ENCODE data around the gene DTX3L. TPM values are rescaled to one million over a fixed set of nuclear protein-coding genes. Genes with fewer than 3 reads are reported as not detected.
A peak's percentile ranks its signal among the peaks of the same experiment; 100 is the strongest.

DTX3L gene
- total and polyA plus RNA-seq, 2 of the 13 experiments (the other 11 are each of a cell fraction or from before 2014, with no cell fraction given) = 2.5 to 10.9 TPM

DNA sequence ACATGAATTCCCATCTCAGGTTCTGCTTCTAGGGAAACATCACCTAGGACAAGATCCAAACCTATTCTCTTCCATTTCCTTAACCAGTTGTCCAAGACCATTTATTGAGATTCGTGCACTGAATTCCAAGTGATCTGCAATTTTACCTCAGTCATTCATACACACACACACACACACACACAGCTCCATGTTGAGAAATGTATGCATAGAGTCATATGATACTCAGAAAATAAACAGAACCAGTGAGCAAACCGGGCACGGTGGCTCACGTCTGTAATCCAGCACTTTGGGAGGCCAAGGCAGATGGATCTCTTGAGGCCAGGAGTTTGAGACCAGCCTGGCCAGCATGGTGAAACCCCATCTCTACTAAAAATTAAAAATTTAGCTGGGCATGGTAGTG, 43.3 kb upstream of the DTX3L start (continued):
- TF ChIP-seq SOX13 (IDR thresholded peaks at IDR 0.05) (no peak), SOX13 (CRISPR knock-in tag; conservative IDR thresholded peaks at IDR 0.05 in 1 of 2, IDR thresholded peaks at IDR 0.05 in 1 of 2) (no peak), TGIF2 (CRISPR knock-in tag; IDR thresholded peaks at IDR 0.05) (no peak), ZNF232 (CRISPR knock-in tag; IDR thresholded peaks at IDR 0.05; ENCODE audit: borderline replicate concordance) (no peak), TCF7 (IDR thresholded peaks at IDR 0.05; ENCODE audit: low read depth) (no peak), SRSF9 (IDR thresholded peaks at IDR 0.05; ENCODE audit: borderline replicate concordance, insufficient read depth, low read depth, low read length, poor library complexity, severe bottlenecking) (no peak), KMT2B (CRISPR knock-in tag; IDR thresholded peaks at IDR 0.05) (no peak), ZNF256 (CRISPR knock-in tag; conservative IDR thresholded peaks at IDR 0.05) (no peak), ZMYM2 (CRISPR knock-in tag; IDR thresholded peaks at IDR 0.05) (0 out of 2 replicates have a peak, but pooled peaks have one; percentile 19), ZNF33A (CRISPR knock-in tag; IDR thresholded peaks at IDR 0.05; ENCODE audit: borderline replicate concordance) (no peak), SIX4 (CRISPR knock-in tag; IDR thresholded peaks at IDR 0.05) (0 out of 2 replicates have a peak, but pooled peaks have one; percentile 29), NR2F6 (IDR thresholded peaks at IDR 0.05) (no peak), NR2F6 (CRISPR knock-in tag; IDR thresholded peaks at IDR 0.05) (no peak), TAF15 (IDR thresholded peaks at IDR 0.05; ENCODE audit: low read depth, low read length, poor library complexity, severe bottlenecking) (no peak)
- TF ChIP-seq, protein P1, sequence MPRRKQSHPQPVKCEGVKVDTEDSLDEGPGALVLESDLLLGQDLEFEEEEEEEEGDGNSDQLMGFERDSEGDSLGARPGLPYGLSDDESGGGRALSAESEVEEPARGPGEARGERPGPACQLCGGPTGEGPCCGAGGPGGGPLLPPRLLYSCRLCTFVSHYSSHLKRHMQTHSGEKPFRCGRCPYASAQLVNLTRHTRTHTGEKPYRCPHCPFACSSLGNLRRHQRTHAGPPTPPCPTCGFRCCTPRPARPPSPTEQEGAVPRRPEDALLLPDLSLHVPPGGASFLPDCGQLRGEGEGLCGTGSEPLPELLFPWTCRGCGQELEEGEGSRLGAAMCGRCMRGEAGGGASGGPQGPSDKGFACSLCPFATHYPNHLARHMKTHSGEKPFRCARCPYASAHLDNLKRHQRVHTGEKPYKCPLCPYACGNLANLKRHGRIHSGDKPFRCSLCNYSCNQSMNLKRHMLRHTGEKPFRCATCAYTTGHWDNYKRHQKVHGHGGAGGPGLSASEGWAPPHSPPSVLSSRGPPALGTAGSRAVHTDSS (CRISPR knock-in tag; conservative IDR thresholded peaks at IDR 0.05) = no peak
- TF ChIP-seq, protein P2, sequence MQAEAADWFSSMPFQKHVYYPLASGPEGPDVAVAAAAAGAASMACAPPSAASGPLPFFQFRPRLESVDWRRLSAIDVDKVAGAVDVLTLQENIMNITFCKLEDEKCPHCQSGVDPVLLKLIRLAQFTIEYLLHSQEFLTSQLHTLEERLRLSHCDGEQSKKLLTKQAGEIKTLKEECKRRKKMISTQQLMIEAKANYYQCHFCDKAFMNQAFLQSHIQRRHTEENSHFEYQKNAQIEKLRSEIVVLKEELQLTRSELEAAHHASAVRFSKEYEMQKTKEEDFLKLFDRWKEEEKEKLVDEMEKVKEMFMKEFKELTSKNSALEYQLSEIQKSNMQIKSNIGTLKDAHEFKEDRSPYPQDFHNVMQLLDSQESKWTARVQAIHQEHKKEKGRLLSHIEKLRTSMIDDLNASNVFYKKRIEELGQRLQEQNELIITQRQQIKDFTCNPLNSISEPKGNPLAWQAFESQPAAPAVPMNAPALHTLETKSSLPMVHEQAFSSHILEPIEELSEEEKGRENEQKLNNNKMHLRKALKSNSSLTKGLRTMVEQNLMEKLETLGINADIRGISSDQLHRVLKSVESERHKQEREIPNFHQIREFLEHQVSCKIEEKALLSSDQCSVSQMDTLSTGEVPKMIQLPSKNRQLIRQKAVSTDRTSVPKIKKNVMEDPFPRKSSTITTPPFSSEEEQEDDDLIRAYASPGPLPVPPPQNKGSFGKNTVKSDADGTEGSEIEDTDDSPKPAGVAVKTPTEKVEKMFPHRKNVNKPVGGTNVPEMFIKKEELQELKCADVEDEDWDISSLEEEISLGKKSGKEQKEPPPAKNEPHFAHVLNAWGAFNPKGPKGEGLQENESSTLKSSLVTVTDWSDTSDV (CRISPR knock-in tag; IDR thresholded peaks at IDR 0.05) = no peak
- TF ChIP-seq, protein P3, sequence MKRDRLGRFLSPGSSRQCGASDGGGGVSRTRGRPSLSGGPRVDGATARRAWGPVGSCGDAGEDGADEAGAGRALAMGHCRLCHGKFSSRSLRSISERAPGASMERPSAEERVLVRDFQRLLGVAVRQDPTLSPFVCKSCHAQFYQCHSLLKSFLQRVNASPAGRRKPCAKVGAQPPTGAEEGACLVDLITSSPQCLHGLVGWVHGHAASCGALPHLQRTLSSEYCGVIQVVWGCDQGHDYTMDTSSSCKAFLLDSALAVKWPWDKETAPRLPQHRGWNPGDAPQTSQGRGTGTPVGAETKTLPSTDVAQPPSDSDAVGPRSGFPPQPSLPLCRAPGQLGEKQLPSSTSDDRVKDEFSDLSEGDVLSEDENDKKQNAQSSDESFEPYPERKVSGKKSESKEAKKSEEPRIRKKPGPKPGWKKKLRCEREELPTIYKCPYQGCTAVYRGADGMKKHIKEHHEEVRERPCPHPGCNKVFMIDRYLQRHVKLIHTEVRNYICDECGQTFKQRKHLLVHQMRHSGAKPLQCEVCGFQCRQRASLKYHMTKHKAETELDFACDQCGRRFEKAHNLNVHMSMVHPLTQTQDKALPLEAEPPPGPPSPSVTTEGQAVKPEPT (CRISPR knock-in tag; IDR thresholded peaks at IDR 0.05; ENCODE audit: low read depth) = no peak
- TF ChIP-seq, protein P4, sequence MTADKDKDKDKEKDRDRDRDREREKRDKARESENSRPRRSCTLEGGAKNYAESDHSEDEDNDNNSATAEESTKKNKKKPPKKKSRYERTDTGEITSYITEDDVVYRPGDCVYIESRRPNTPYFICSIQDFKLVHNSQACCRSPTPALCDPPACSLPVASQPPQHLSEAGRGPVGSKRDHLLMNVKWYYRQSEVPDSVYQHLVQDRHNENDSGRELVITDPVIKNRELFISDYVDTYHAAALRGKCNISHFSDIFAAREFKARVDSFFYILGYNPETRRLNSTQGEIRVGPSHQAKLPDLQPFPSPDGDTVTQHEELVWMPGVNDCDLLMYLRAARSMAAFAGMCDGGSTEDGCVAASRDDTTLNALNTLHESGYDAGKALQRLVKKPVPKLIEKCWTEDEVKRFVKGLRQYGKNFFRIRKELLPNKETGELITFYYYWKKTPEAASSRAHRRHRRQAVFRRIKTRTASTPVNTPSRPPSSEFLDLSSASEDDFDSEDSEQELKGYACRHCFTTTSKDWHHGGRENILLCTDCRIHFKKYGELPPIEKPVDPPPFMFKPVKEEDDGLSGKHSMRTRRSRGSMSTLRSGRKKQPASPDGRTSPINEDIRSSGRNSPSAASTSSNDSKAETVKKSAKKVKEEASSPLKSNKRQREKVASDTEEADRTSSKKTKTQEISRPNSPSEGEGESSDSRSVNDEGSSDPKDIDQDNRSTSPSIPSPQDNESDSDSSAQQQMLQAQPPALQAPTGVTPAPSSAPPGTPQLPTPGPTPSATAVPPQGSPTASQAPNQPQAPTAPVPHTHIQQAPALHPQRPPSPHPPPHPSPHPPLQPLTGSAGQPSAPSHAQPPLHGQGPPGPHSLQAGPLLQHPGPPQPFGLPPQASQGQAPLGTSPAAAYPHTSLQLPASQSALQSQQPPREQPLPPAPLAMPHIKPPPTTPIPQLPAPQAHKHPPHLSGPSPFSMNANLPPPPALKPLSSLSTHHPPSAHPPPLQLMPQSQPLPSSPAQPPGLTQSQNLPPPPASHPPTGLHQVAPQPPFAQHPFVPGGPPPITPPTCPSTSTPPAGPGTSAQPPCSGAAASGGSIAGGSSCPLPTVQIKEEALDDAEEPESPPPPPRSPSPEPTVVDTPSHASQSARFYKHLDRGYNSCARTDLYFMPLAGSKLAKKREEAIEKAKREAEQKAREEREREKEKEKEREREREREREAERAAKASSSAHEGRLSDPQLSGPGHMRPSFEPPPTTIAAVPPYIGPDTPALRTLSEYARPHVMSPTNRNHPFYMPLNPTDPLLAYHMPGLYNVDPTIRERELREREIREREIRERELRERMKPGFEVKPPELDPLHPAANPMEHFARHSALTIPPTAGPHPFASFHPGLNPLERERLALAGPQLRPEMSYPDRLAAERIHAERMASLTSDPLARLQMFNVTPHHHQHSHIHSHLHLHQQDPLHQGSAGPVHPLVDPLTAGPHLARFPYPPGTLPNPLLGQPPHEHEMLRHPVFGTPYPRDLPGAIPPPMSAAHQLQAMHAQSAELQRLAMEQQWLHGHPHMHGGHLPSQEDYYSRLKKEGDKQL (CRISPR knock-in tag; IDR thresholded peaks at IDR 0.05; ENCODE audit: low read depth) = no peak

All from HepG2 (cell line).